Suprapubic skin (tissue), 4 donors: ENCODE data around the gene SDF2.

Experiments
- CTCF ChIP-seq, 2 donors: fragments of 200-600 bp in 1 of 2; fragments of 450-650 bp in 1 of 2; sonication (generic) in 1 of 2; IDR thresholded peaks; one replicate each; pipeline ENCODE4 v1.5.1; 2016 to 2019; ENCODE audit warnings: antibody characterized with exemption in 2 of 2, mild to moderate bottlenecking in 1 of 2, moderate library complexity in 1 of 2
- EP300 ChIP-seq: sonication (generic); formaldehyde crosslinking; IDR thresholded peaks from one replicate; pipeline ENCODE4 v1.6.1; 2017; ENCODE audit warnings: antibody characterized with exemption
- POLR2A ChIP-seq, 2 donors: fragments of 450-650 bp; IDR thresholded peaks; one replicate each; pipeline ENCODE4 v1.6.1; 2017; ENCODE audit warnings: antibody characterized with exemption in 2 of 2, mild to moderate bottlenecking in 2 of 2, moderate library complexity in 2 of 2
- POLR2AphosphoS5 ChIP-seq, 3 donors: sonication (generic); formaldehyde crosslinking; IDR thresholded peaks; one replicate each; pipeline ENCODE4 v1.6.1; 2017; ENCODE audit warnings: antibody characterized with exemption in 3 of 3

DNA sequence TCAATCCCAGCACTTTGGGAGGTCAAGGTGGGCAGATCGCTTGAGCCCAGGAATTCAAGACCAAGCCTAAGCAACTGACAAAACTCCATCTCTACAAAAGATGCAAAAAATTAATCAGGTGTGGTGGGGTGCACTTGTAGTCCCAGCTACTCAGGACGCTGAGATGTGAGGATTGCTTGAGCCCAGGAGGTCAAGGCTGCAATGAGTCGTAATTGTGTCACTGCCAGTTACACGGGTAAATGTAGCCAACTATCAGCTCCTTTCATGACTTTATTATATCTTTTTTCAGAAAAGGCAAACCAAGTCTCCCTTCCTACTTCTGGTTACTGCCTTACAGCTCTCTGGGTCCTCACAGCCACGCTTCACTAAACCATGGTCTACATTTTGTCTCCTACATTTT is 4.0 kb downstream of the SDF2 start:
- TF ChIP-seq POLR2AphosphoS5 (IDR thresholded peaks at IDR 0.05), result no peak
- TF ChIP-seq CTCF (IDR thresholded peaks at IDR 0.05), result no peak
- TF ChIP-seq POLR2A (IDR thresholded peaks at IDR 0.05), result no peak
- TF ChIP-seq EP300, result no peak
